ENCODE measurements around the gene MSH5. TPM values are rescaled to one million over a fixed set of nuclear protein-coding genes. Genes with fewer than 3 reads are reported as not detected.

MSH5 gene
- total and polyA plus RNA-seq, 9 of the 15 experiments (the other 6 are each of a cell fraction or from before 2014, with no cell fraction given), result 12.5 to 104 (median 46.6) TPM

DNA sequence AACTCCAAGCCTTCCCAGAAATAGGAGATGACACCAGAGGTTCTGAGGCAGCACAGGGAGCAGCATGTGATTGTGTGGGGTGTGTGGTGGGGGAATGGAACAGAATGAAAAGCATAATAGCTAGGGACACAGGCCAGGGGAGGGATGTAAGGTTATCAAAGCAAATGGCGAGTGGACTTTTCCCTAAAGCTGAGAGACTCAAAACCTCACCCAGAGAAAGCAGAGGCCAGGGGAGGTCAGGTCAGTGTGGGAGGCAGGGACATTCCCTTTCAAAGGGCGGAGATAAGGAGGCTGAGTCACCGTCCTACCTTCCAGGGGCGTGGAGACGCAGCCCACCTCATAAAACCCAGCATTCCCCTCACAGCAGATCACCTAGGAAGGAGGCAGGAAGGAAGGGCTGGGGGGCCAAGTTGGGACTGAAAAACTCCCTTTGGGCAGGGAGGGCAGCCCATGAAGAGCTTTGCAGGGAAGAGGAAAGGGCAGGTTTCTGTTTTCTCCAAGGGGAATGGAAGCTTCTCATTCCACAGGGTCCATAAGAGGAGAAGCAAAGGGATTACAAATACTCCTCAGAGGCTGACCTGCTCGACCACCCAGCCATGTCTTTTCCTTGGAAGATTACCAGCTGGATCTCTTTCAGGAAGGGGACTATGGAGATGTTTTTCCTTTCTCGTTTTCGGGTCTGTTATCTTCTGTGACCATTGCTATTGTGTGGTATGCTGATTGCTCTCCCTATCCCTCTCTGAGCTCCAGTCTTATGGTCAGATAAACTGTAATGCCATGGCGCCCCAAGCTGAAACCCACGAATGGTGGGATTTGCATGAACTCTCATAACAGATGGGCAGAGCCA is 49.4 kb upstream of the MSH5 start (continued):
- peak; percentile 50; the same call in 1 of the 2 replicates for TF ChIP-seq CREB3L1 (IDR thresholded peaks at IDR 0.05; ENCODE audit: borderline replicate concordance, low read depth)
- no peak for TF ChIP-seq HMGXB4 (CRISPR knock-in tag; IDR thresholded peaks at IDR 0.05)
- TF ChIP-seq CHD4 (IDR thresholded peaks at IDR 0.05; ENCODE audit: insufficient read depth, insufficient replicate concordance, low read depth, low read length, poor library complexity, severe bottlenecking), result peak; percentile 88
- peak; percentile 94 for TF ChIP-seq KAT7 (CRISPR knock-in tag; IDR thresholded peaks at IDR 0.05; ENCODE audit: borderline replicate concordance)
- TF ChIP-seq MTA1 (IDR thresholded peaks at IDR 0.05; ENCODE audit: borderline replicate concordance), result peak; percentile 93
- TF ChIP-seq HOMEZ (CRISPR knock-in tag; IDR thresholded peaks at IDR 0.05), result no peak
- no peak for TF ChIP-seq BRF2 (IDR thresholded peaks at IDR 0.05; ENCODE audit: borderline replicate concordance, insufficient read depth, insufficient read length)
- TF ChIP-seq USF1 (CRISPR knock-in tag; IDR thresholded peaks at IDR 0.05), result peak; percentile 46; the same call in 1 of the 2 replicates
- TF ChIP-seq ZFP1 (CRISPR knock-in tag; IDR thresholded peaks at IDR 0.05), result no peak
- TF ChIP-seq, protein P1, sequence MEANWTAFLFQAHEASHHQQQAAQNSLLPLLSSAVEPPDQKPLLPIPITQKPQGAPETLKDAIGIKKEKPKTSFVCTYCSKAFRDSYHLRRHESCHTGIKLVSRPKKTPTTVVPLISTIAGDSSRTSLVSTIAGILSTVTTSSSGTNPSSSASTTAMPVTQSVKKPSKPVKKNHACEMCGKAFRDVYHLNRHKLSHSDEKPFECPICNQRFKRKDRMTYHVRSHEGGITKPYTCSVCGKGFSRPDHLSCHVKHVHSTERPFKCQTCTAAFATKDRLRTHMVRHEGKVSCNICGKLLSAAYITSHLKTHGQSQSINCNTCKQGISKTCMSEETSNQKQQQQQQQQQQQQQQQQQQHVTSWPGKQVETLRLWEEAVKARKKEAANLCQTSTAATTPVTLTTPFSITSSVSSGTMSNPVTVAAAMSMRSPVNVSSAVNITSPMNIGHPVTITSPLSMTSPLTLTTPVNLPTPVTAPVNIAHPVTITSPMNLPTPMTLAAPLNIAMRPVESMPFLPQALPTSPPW (CRISPR knock-in tag; IDR thresholded peaks at IDR 0.05), result peak; percentile 70
- TF ChIP-seq ETS2 (tag; IDR thresholded peaks at IDR 0.05; ENCODE audit: borderline replicate concordance, poor library complexity, severe bottlenecking), result no peak
- no peak for TF ChIP-seq MCM3 (IDR thresholded peaks at IDR 0.05)
- no peak for TF ChIP-seq RBBP5 (IDR thresholded peaks at IDR 0.05; ENCODE audit: borderline replicate concordance, insufficient read depth, low read length, poor library complexity, severe bottlenecking)
- TF ChIP-seq ZNF780A (CRISPR knock-in tag; IDR thresholded peaks at IDR 0.05), result peak; percentile 38; the same call in 1 of the 2 replicates
- peak; percentile 83 for TF ChIP-seq WHSC1 (IDR thresholded peaks at IDR 0.05; ENCODE audit: low read length)
- TF ChIP-seq, protein P2, sequence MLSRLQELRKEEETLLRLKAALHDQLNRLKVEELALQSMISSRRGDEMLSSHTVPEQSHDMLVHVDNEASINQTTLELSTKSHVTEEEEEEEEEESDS (CRISPR knock-in tag; IDR thresholded peaks at IDR 0.05), result no peak
